Left cardiac atrium (tissue), 4 donors: ENCODE data around the gene BATF3. TPM values are rescaled to one million over a fixed set of nuclear protein-coding genes. Genes with fewer than 3 reads are reported as not detected.
A peak's percentile ranks its signal among the peaks of the same experiment; 100 is the strongest.
"Not testable (repeated sequence)": the region's sequence is repeated elsewhere in the genome, so short reads cannot be mapped to it uniquely, and the experiment has no call there.

Experiments used
- ATAC-seq, 2 donors: fragments of 200-7000 bp; cut with Tn5 transposase; one replicate each; pipeline ENCODE4 v1.9.1; 2020; ENCODE audit warnings: mild to moderate bottlenecking in 2 of 2, moderate library complexity in 2 of 2
- DNase-seq: peaks from one replicate; pipeline ENCODE4 v3.0.0-alpha.2; 2020
- intact Hi-C, 2 donors: fragments of 100-400 bp; cut with DNase I; formaldehyde crosslinking; loops; one replicate each; pipeline versions ENCODE4 v1.14.1 to v1.15.1; 2022 to 2023
- total RNA-seq, 2 donors: library from RNA; stranded (reverse); fragmentation: NEBNext Ultra II Directional; extraction: Animal tissue kit (Norgen Biotek cat#: 25700); gene quantifications; one replicate each; pipeline ENCODE4 v1.2.1, GENCODE V29; 2021
- donor health status: DM: no; HTN: yes; CAD: no.
- donor health status: DM: no; HTN: yes; CAD: no; lungs with severe emphysema.
- donor health status: DM: yes; HTN: yes; CAD: no.
- donor health status: Dilated cardiomyopathy.

The BATF3 gene
- total RNA-seq, 2 donors from 2014 or later: 3.9 to 8.1 TPM

GRCh38 chr1:212645546-212646543 lies 53.8 kb downstream of the BATF3 start:
- DNase-seq (no peak), ATAC-seq (no peak)
- intact Hi-C loops: no loop called here

- intact Hi-C loops: no loop called here
Observed at GRCh38 chr1:212644866-212645545, 54.6 kb downstream of the BATF3 start.

GRCh38 chr1:212643877-212644276 lies 55.8 kb downstream of the BATF3 start:
- no peak for ATAC-seq
- intact Hi-C loops: no loop called here
- DNase-seq: no peak

More at GRCh38 chr1:212644866-212645545, 54.6 kb downstream of the BATF3 start:
- no peak for DNase-seq
- ATAC-seq: no peak

- DNase-seq: no peak
- ATAC-seq: no peak
- intact Hi-C loops: no loop called here
Observed at GRCh38 chr1:212641956-212642355, 57.7 kb downstream of the BATF3 start.

GRCh38 chr1:212640223-212640878 lies 59.3 kb downstream of the BATF3 start:
- ATAC-seq: no peak
- intact Hi-C loops: no loop called here
- DNase-seq: no peak

- DNase-seq, ATAC-seq, intact Hi-C loops: not testable (repeated sequence)
Observed at GRCh38 chr1:212639524-212639923, 60.1 kb downstream of the BATF3 start.

- ATAC-seq: peak; percentile 62 to 68
- intact Hi-C loops: no loop called here
- DNase-seq: no peak
Observed at GRCh38 chr1:212638492-212639151, 61.0 kb downstream of the BATF3 start.

GRCh38 chr1:212637902-212638301 lies 61.7 kb downstream of the BATF3 start:
- DNase-seq (no peak), ATAC-seq (no peak)

More at GRCh38 chr1:212637902-212638301, 61.7 kb downstream of the BATF3 start:
- intact Hi-C loops: no loop called here

Other genes with a start within 250 kb of the BATF3 start
- gene ATF3, start 91.1 kb downstream of the BATF3 start, total RNA-seq: 10 to 100 TPM; 19.2 to 30.7 TPM
- gene NSL1, start 91.9 kb upstream of the BATF3 start, total RNA-seq: 10 to 100 TPM; 28.1 to 30.2 TPM
- 10 to 100 TPM; 18.8 to 22.1 TPM for gene TATDN3, start 92.1 kb upstream of the BATF3 start, total RNA-seq
- gene SPATA45, start 147.8 kb upstream of the BATF3 start, total RNA-seq: not detected
- 1 to 10 TPM; 2.3 to 4.9 TPM for gene FLVCR1, start 158.4 kb upstream of the BATF3 start, total RNA-seq